ENCODE measurements around the gene TPK1.

Gene TPK1

DNA sequence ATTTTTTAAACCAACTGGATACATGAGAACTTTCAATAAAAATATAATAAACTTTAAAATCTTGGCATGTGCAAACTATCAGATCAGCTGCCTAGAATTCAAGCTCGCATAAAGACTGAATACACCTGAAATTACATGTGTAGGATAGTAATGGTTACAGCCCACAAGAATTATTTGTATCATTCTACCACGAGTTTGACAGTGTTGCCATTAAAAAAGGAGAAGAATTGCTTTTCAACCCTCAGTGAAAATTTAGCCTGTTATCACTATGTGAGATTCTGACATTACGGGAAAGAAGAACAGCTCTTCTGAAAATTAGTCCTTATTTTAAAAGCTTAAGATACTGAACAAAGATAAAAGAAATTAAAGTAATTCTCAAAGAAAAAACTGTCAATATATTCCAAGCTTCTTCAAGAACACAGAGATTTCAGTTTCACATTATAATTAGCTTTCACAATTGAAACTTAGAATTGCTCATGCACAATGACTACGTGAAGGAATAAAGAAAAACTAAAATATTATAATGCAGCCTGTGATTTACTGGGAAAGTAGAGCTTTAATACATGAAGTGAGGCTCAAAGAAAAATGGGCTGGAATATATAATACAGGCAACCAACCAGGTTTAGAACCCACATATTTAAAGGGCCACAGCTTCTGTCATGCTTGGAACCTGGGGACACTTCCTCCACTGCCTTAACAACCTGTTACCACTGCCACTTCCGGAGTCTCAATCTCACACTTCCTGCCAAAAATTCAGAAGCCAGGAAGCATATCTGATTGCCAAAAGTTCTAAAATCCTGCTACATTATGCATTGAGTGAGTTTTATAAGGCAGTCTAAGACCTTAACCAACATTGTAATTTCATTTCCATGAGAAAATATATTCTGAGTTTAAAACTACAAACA, 23.2 kb downstream of the TPK1 start:
- no peak for TF ChIP-seq CTCF (IDR thresholded peaks at IDR 0.05)

GRCh38 chr7:144805627-144806239, 30.1 kb downstream of the TPK1 start:
- no peak for TF ChIP-seq CTCF (IDR thresholded peaks at IDR 0.05)

DNA sequence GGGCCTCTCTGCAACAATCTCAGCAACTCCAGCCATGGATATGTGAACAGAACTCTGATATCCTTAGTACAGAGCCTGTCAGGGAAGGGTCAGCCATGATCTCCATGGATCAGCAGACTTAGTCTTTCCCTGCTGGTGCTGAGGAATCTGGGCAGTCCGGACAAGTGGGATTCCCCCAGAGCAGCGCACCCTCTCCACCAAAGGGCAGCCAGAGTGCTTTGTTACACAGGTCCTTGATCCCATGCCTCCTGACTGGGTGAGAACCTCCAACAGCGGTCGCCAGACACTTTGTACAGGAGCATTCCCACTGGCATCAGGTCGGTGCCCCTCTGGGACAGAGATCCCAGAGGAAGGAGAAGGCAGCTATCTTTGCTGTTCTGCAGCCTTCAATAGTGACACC, 38.9 kb downstream of the TPK1 start:
- no peak for TF ChIP-seq CTCF (IDR thresholded peaks at IDR 0.05)

GRCh38 chr7:144792050-144792449, 43.8 kb downstream of the TPK1 start:
- TF ChIP-seq CTCF (IDR thresholded peaks at IDR 0.05): no peak

- TF ChIP-seq CTCF (IDR thresholded peaks at IDR 0.05): no peak
Measured at GRCh38 chr7:144791488-144791887, 44.4 kb downstream of the TPK1 start.

- peak; percentile 49; the same call in 1 of the 2 replicates for TF ChIP-seq CTCF (IDR thresholded peaks at IDR 0.05)
Measured at GRCh38 chr7:144787127-144787526, 48.7 kb downstream of the TPK1 start.

DNA sequence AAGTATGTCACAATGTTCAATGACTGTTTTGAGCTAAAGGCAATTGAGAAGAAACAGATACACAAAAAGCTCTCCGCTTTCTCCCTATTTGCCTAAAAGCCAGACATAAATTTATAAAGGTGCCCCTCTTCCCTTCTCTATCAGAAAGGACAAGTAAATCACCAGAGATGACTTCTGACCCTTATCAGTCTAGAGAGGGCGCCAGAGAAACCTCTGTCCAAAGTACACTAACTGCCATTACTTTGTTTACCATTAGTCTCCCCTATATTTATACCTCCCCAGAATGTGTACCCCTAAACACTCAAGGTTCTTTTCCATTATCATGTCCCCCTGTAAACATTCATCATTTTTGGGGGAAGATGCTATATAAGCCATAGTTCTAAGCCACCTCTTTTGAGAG, 49.3 kb downstream of the TPK1 start:
- TF ChIP-seq CTCF (IDR thresholded peaks at IDR 0.05): peak; percentile 24; the same call in 1 of the 2 replicates
